Measurements from ENCODE around the gene HS6ST3.

Gene HS6ST3

DNA sequence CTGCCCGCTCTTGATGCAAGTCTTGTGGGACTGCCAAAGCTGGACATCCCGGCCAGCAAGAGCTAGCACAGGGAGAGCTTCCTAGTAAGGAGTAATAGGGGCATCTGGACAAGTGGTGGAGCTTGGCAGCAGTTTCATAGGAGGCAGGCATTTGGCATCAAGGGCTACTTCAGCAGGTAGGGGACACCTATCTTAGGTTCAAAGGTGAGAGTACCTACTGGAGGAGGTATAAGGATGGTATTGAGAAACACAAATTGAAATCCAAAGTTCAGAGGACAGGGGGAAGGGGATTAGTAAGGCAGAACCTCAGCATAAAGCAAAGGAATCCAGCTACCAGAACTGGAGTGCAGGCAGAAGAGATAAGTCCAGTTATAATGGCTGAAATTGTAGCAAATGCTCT is 462.7 kb downstream of the HS6ST3 start:
- no peak for DNase-seq

DNA sequence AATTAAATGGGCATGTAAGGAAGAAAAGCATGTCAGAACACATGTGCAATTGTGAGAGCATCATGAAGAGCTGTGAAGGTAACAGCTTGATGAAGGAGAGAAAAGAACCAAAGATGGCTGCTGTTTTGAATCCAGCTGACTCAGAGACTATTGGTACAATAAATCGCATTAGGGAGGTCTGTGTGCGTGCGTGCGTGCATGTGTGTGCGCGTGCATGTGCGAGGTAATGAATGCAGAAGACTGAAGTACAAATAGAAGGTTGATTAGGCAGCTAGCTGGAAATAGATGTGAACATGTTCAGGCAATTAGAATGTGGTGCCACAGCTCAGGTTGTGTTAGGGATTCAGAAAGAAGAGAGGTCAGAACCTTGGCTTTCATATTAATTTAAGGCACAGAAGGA is 463.9 kb downstream of the HS6ST3 start:
- no peak for DNase-seq

DNA sequence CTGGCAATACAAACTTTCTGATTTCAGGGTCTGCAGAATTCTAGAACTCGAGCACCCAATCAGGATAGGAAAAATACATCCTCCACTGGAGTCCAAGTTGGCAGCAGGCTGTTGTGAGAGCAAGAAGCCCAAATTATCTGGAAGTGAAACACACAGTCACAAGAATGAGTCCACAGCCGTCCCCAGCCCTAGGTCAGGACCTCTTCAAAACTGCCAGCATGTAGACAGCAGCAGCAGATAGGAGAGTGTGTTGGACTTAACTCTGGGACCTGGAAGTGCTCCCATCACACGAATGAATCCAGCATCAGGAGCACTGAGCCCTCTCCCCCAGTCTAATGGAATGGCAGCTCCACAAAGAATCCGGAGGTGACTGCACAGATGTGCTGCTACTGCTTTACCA is 483.7 kb downstream of the HS6ST3 start:
- no peak for DNase-seq

DNA sequence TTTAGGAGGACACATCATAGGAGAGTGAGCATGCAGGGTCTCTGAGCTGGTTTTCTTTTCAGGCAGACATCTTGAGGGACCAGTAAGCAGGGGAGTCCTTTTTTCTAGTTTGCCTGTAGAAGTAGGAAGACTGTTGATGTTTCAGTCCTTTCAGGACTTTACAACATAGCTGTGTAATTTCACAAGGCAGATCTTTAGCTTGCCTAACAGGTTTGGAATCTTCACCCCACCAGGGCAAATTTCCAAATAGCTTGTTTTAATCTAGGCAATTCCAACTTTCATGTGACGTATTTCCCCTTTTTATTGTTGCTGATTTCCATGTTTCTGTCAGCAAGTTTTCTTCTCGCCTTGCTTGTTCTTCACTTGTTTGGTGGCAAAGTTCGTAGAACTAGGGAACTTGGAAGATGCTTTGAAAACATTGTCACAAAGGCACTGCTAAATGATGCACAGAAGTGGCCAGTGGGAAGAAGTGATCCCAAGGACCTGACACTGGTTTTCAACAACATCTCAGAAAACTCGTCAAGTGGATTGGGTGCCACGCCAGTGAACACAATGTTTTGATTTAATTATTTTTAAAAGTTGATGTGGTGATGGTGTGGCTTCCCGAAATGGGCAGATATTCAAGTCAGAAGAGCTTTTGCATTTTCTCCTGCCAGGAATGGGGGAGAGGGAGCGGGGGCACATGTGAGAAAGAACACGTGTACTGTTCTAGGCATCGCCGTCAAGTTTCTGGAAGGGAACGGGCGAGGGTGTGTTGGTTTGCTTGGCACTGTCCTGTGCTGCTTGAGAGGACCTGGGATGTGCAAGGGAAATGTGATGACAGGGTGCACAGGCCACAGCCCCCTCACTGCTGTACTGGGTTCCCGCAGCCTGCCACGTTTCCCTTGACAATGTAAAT is 485.8 kb downstream of the HS6ST3 start:
- DNase-seq: no peak

DNA sequence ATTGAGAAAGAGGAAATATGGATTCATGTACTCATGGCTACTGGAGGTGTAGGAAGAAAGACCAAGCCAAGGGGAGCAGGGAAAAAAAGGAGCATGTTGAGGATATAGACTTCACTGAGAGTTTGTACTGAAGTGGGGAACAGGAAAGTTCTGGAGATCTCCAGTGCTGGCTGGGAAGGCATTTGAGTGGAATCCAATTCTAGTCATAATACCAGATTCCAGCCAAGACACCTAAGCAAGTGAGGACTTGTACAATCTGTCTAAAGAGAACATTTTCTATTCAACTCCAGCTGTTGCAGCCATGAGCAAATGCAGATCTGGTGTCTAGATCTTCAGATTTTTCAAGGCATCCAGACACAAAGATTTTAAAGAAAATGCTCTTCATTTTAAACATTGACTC is 491.8 kb downstream of the HS6ST3 start:
- DNase-seq: no peak

DNA sequence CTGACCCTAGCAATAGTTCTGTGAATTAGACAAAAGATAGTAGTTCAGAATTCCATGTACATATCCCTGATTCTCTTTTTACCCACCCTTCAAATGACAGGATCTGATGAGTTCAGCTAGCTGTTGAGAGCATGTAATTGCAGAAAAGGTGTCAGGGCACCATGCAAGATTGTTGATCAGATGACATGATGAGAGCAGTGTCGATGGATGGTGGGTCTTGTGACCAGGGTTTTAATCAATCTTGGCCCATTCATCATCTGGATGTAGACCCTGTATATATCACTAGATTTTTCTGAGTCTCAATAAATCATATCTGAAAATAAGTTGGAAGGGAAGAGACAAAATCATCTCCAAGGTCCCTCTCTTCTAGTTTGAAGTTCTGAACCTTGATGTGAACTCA is 525.3 kb downstream of the HS6ST3 start:
- DNase-seq: no peak

DNA sequence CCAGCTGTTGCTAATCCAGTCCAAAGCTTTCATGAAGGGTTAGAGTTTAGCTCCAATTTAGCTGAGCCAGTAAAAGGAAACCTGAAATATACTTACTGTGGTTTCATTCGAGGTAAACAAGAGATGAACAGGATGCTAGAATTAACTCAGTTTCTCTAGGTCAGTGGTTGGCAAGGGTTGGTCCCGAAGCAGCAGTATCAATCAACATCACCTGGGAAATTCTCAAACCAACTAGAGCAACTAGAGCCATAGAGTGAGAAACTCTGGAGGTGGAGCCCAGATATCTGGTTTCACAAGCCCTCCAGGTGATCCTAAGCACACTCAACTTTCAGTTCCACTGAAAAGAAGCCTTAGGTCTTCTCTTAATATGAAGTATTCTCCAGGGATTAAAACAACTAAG is 527.6 kb downstream of the HS6ST3 start:
- DNase-seq: no peak

DNA sequence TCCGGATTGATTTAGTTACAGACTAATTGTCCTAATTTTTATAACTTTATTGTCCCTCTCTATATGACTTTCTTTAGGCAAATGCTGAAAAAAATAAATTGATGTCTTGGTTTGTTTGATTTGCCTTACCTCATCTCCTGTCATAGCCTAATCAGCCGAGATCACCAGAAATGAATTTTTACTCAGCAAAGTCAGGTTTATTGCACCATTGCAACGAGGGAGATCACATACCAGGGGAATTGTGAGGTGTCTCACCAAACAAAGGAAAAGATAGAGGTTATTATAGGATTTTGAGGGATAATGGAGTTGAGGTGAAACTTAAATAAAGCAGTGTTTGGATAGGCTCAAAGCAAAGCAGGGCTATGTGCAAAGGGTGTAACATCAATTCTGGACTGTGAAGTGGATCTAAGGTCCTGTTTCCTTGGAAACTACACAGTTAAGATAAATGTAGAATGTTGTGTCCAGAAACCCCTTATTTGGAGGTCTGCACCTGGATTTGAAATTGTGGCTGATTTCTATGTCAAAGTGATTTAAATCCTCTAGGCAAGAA is 531.8 kb downstream of the HS6ST3 start:
- DNase-seq: no peak

DNA sequence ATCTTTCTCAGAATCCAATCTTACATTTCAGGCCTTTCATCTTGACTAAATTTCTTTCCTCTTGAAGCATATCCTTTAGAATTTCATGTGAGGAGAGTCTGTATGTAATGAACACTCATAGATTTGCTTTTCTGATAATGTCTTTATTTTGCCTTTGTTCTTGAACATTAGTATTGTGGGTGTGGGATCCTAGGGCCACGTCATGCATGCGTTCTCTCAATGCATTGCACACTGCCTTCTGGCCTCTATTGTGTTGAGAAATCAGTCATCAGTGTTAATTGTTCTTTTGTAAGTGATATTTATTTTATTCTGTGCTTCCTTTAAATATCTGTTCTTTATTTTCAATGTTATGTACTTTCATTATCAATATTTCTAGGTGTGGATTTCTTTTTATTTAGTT is 539.4 kb downstream of the HS6ST3 start:
- DNase-seq: no peak

DNA sequence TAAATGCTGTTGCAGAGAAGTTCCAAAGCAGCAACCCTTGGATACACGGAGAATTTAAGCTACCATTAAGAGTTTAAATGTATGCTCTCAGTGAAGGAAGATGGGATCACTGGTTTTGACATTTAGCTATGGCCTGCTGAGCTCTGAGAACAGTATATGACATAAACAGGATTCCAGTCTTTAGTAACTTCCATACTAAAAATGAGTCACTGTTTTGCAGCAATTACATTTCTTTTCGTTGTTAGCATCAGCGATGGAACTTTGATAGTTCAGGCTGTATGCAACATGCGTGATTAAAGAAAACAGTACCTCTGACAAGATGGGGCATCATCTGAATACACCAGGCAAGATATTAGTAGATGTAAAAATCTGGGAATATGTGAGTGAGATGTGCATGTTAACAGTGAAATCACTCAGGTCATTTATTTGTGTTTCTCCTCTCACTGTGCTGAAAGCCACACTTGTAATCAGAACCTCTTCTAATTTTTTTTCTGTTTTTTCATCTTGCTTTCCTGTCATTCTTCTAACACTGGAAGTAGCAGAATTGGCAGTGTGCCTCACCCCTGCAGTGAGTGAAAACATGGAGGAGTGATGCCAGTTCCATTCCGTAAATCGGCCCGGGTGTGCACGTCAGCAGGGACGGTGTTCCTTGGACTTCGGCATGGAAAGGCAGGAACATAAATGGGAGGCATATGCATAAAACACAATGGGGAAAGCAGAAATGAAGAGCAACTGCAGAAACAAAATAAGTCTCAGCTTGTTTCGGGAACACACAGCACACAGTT is 542.8 kb downstream of the HS6ST3 start:
- no peak for DNase-seq

DNA sequence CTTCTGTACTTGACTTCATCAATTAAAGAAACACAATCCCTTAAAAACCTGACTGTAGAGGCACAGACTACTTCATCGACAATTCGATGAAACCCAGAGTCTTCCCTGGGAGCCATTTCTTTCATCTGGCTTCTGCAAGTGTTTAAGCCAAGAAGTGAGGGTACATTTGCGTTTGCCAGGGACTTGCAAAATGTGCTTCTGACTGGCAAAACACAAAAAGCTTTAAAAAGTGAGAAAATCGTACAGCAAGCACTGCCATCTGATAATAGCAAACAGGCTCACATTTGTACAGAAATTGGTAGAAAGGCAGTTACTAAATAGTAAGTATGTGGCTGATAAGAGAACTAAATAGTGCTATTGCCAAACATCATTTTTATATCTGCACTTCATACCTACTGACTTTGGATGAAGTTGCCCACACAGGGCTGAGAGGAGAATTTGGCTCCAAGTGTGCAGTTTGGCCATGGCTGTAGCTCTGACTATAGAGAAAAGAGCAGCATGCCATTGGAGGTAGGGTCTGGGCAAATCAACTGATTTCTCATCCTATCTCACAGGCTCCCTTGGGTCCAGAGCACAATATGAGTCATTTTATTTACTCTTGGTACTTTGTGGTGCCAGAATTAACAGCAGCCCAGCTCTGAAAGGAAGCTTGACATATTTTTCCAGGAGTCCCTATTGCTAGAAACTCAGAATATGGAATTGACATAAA is 546.2 kb downstream of the HS6ST3 start:
- DNase-seq: no peak

DNA sequence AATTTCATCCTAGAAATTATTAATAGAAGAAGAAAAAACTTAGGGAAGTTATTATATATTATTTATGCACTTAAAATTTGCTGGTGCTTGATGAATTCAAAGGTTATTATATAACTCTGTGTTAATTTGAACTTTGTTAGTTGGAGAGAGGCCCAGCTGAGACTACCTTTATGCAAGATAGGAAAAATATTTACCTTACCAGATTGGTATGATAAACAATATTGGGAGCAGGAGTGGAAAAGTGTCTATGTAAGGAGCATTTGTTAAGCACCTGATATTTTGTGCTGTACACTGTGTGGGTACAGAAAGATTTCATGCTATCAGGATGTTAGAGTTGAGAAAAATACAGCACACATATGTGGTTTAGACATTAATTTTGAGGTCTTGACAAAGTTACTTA is 547.1 kb downstream of the HS6ST3 start:
- DNase-seq: no peak

DNA sequence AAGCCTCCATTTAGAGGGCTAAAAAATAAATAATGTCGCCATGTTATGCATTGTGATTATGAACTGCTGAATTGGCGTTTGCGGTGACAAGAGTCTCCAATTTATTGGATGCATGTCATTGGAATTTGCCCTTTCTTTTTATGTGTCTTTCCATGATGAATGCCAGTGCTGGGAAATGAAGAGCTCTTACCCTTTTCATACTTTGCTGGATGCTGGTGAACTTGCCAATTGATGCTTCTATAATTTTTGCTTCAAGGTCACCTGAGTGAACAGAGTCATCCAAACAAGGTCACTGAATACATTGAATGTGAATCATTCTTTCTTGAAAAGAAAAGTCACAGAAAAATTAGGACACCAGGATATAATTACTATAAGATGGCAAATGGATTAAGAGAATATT is 556.2 kb downstream of the HS6ST3 start:
- no peak for DNase-seq

DNA sequence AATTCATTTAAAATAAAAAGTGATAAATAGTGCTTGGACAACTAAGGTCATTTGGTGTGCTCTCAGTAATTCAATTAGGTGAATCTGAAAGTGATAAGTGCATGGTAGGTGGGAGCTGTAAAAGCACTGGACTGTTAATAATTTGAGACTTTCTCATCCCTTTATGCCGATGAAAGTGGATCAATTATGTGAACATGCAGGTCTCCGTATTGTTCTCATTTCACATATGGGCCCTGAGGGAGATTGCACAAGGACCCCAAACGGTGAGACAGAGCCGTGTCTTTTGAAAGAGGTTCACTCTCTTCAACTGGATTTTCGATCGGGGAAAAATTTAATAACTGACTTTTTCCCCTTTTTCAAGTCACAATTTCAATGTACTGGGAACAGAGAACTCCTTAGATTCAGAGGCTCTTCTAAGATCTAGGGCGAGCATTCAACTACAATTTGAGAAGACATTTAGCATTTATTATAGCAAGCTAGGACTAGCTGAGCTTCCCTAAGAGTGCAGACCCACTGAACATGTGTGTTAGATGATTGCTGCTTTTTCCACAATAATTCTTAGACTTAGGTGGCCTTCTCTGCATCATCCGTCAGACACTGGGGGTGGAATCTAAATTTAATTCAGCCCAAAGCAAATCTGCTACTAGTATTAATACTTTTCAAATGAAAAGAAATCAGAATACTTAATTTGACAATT is 556.8 kb downstream of the HS6ST3 start:
- DNase-seq: no peak

DNA sequence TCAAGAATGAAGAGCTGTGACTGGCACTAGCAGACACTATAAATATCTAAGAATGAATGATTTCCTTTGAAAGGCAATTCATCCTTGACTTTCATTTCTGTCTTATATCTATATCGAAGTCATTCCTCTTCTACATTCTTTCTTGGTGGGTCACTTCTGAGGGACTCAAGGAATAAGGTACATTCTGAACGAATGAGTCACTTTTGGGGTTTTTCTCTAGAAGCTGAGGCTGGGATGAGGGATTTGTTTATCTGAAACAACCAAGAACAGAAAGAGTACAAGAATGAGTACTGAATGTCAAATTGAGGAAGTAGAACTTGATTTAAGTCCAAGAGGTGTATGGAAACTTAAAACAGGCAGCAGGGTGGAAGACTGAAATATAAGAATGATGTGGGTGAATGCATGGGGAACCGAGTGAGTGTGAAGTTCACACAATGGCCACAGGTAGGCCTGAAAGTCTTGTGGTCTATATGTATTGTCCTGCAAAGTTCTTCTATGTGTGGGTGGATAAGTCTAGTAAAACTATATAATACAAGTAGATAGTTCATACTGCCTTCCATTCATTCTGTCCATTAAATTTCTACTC is 560.5 kb downstream of the HS6ST3 start:
- peak; percentile 48 for DNase-seq

DNA sequence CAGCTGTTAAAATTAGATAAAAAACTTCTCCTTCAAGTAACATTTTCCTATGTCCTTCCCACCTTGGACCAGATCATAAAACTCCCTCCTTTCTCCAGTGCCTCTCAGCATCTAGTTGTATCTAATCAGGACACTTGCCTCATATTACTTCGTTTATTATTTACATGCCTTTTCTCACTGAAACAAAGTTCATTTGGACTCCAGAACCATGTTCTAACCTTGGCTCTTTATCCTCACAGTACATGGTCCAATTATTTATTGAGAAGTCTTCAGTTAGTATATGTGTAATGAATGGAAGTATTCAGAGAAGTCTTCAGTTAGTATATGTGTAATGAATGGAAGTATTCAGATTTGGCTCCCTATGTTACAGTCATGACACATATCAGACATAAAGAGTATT is 561.7 kb downstream of the HS6ST3 start:
- DNase-seq: no peak

DNA sequence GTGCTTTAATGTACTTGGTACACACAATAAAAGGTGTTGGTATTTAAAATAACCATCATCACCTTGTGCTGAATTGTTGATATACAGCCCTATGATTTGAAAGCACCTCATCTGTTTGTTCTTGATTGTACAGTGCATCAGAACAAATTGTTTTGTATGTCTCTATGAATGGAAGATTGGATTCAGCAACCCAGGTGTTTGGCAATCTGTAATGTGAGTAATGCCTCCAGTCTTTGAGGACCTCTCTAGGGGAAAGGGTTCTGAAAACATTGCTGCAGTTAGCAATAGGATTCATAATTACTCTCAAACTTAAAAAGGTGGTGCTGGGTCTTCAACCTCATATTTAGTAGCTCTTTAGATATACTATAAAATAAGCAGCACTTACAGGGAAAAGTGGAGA is 562.6 kb downstream of the HS6ST3 start:
- no peak for DNase-seq

DNA sequence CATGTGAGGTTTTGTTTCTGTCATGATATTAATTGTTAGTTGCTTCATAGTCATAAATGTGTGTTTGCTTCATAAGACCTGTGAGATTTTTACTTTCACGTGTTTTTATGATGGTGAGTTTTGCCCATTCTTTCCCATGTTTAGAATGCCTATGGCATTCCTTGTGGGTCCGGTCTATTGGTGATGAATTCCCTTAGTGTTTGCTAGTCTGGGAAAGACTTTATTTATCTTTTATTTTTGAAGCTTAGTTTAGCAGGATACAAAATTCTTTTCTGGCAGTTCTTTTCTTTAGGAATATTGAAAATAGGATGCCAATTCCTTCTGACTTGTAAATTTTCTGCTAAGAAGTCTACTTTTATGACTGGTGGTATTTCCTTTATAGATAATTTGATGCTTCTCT is 571.7 kb downstream of the HS6ST3 start:
- DNase-seq: no peak

DNA sequence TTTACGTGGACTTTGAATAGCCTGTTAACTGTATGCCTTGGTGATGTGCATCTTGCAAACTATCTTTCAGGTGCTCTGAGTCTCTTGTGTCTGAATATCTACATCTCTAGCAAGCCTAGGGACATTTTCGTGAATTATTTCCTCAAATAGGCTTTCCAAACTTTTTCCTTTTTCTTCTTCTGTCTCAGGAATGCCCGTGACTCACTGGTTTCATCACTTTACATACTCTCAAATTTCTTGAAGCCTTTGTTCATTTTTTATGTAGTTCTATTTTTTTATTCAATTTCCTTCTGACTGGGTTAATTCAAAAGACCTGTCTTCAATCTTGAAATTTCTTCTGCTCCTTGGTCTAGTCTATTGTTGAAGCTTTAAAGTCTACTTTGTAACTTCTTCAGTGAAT is 572.1 kb downstream of the HS6ST3 start:
- no peak for DNase-seq

DNA sequence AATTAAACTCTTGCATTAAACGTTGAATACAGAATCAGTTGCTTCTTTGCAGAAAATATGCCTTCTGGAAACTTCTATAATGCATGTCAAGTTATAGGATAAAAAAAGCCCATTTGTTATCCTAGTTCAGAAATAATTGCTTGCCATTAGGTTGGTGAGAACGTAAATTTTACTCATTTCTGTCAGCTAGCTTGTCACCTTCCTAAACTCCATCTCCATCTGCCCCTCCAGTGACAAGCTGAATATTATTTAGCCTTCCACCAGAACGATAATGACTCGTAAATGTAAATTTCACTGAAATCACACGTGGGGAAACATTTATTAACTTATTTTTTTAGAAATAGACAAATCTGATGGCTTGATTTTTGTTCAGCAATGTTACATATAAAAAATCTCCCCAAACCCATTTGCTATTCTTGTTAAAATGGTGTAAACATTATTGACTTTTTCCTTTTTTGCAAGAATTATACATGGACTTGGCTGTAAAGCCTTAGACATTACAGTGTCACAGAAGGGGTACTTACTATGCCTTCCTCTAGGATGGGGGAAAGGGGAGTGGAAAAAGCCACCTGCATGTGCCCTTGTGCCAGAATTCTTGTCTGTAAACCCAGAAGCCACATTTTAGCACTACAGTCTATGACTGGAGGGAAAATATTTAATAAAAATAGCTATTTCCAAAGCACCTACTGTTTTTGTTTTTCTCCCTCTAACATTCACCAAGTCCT is 577.5 kb downstream of the HS6ST3 start:
- DNase-seq: no peak

DNA sequence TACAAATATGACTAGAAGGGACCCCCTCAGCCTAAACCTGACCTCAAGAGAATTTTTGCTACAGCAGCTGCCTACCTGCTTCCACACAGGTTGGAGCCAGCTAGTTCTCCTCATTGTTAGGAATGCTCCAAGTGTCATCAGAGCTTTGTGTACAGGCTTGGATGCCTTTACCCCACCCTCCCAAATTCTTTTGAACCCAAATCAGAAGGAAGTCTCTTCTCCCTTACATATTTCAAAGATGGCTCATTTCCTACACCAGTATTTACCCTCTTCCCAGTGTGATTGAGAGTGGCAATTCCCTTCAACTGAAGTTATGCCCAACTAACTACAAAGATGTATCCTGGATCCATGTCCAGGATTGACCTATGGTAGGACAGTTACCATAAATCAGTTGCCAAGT is 581.2 kb downstream of the HS6ST3 start:
- peak; percentile 2 for DNase-seq

Data from fibroblast of skin of scalp (primary cell).